Measurements from ENCODE around the gene ARHGAP30. TPM values are rescaled to one million over a fixed set of nuclear protein-coding genes. Genes with fewer than 3 reads are reported as not detected.
"Not testable (repeated sequence)": the region's sequence is repeated elsewhere in the genome, so short reads cannot be mapped to it uniquely, and the experiment has no call there.

Gene ARHGAP30
- 10 to 100 TPM in 2 of 4 donors, 1 to 10 TPM in 2; 6.1 to 14.1 (median 10.2) TPM for total RNA-seq

GRCh38 chr1:161069731-161070270, at the start of gene ARHGAP30:
Gene ARHGAP30 (minus strand): TSS chr1:161069891. CDS start chr1:161069624, 267 bp downstream.
- peak within 1 kb of the TSS; percentile 2 to 63 (median 35) for H3K4me3 ChIP-seq
- WGBS, 2 donors, result 67 to 74% methylated on average over 9 of the region's 9 CpGs
- no peaks in the 10 kb centered on the region for H3K9me3 ChIP-seq
- no peaks in the 10 kb centered on the region for H3K36me3 ChIP-seq
- peak within 1 kb of the TSS in 2 of 4 donors; percentile 16 to 89 for H3K27ac ChIP-seq
- peaks cover 0 to 5% of the 10 kb centered on the region in 2 donors for H3K27me3 ChIP-seq
- peak; percentile 16 to 26 for DNase-seq (ENCODE audit: low spot score in 2 of 2)
- peaks cover 0 to 4% (median 0%) of the 10 kb centered on the region in 4 donors for H3K4me1 ChIP-seq
- TF ChIP-seq EP300 (IDR thresholded peaks at IDR 0.05) (peak in 1 of 2 donors; percentile 38), POLR2A (IDR thresholded peaks at IDR 0.05) (peak in 1 of 2 donors; percentile 32), CTCF (IDR thresholded peaks at IDR 0.05) (no peak)

GRCh38 chr1:161117759-161118581, 48.3 kb upstream of the ARHGAP30 start, which contains the start of the genes NIT1 and PFDN2:
Gene NIT1 (plus strand): TSS chr1:161118105. CDS start chr1:161118177, 72 bp downstream.
Gene PFDN2 (minus strand): TSS chr1:161118037. CDS start chr1:161118026, 11 bp downstream.
- peak within 1 kb of the TSS; percentile 86 to 98 (median 96) for H3K27ac ChIP-seq
- peak; percentile 59 to 75 for DNase-seq (ENCODE audit: low spot score in 2 of 2)
- H3K4me3 ChIP-seq, result peak within 1 kb of the TSS; percentile 68 to 94 (median 90)
- WGBS, 2 donors, result 1% methylated on average over 54 to 58 of the region's 58 CpGs
- TF ChIP-seq POLR2A (IDR thresholded peaks at IDR 0.05), result peak; percentile 81 to 87
- peak; percentile 56 to 95 for TF ChIP-seq EP300 (IDR thresholded peaks at IDR 0.05)
- peak in 1 of 5 experiments; percentile 46 for TF ChIP-seq CTCF (IDR thresholded peaks at IDR 0.05)
- H3K4me1 ChIP-seq, result peaks cover 0 to 69% (median 35%) of the 10 kb centered on the region in 4 donors
- H3K36me3 ChIP-seq, result peaks cover 0 to 32% (median 0%) of the 10 kb centered on the region in 3 donors
- H3K9me3 ChIP-seq, result no peaks in the 10 kb centered on the region
- H3K27me3 ChIP-seq, result no peaks in the 10 kb centered on the region

DNA sequence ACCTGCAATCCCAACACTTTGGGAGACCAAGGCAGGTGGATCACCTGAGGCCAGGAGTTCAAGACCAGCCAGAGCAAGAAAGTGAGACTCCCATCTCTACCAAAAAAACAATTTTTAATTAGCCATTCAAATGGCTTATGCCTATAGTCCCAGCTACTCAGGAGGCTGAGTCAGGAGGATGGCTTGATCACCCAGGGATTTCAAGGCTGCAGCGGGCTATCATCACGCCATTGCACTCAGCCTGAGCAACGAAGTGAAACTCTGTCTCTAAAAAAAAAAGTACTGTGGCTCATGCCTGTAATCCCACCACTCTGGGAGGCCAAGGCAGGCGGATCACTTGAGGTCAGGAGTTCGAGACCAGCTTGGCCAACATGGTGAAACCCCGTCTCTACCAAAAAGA, 46.3 kb upstream of the ARHGAP30 start:
- WGBS, 2 donors, result 80 to 88% methylated on average over 6 of the region's 6 CpGs
- not testable (repeated sequence) for H3K27me3 ChIP-seq; H3K27ac ChIP-seq; H3K4me3 ChIP-seq; DNase-seq (ENCODE audit: low spot score in 2 of 2); H3K9me3 ChIP-seq
- peaks cover 0 to 12% (median 0%) of the 10 kb centered on the region in 3 donors for H3K36me3 ChIP-seq
- H3K4me1 ChIP-seq, result peaks cover 0 to 73% (median 35%) of the 10 kb centered on the region in 4 donors

- Histone ChIP-seq H3K9me3 (no peaks in the 10 kb centered on the region), H3K36me3 (peaks cover 0 to 8% (median 0%) of the 10 kb centered on the region in 3 donors), H3K4me3 (no peak overlapping the region), H3K4me1 (peaks cover 0 to 68% (median 35%) of the 10 kb centered on the region in 4 donors), H3K27me3 (no peaks in the 10 kb centered on the region), H3K27ac (no peak overlapping the region)
- TF ChIP-seq CTCF (IDR thresholded peaks at IDR 0.05), result no peak
- no peak for TF ChIP-seq EP300 (IDR thresholded peaks at IDR 0.05)
- TF ChIP-seq POLR2A (IDR thresholded peaks at IDR 0.05), result no peak
- WGBS, 2 donors, result 83 to 87% methylated on average over 12 of the region's 12 CpGs
- DNase-seq (ENCODE audit: low spot score in 2 of 2), result no peak
Measured at GRCh38 chr1:161115132-161115711, 45.5 kb upstream of the ARHGAP30 start.

DNA sequence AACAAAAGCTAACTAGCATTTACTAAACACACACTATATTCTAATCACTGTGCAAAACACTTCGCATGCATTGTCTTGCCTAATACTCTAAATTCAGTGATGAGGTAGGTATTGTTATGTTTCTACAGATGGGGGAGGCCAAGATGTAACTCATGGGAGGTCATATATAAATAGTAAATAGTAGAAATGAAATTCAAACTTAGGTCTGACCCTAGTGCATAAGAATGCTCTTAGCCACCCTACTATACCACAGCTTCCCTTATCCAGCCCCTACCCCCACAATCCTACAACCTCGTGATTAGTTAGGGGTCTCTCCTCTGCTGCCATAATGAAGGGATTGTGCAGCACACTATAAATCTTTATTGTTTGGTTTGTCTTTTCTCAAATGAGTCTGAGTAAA, 44.9 kb upstream of the ARHGAP30 start:
- TF ChIP-seq CTCF (IDR thresholded peaks at IDR 0.05), result no peak
- no peak for TF ChIP-seq POLR2A (IDR thresholded peaks at IDR 0.05)
- no peak for TF ChIP-seq EP300 (IDR thresholded peaks at IDR 0.05)
- Histone ChIP-seq H3K4me3 (no peak overlapping the region), H3K9me3 (no peaks in the 10 kb centered on the region), H3K27ac (no peak overlapping the region), H3K4me1 (peaks cover 0 to 61% (median 30%) of the 10 kb centered on the region in 4 donors), H3K36me3 (peaks cover 0 to 10% (median 0%) of the 10 kb centered on the region in 3 donors), H3K27me3 (no peaks in the 10 kb centered on the region)
- DNase-seq (ENCODE audit: low spot score in 2 of 2), result no peak
- whole genome bisulfite sequencing, 2 donors, result 52 to 57% methylated on average over 2 of the region's 2 CpGs

All from tibial nerve (tissue), 4 donors.